Left renal pelvis (tissue), 4 donors: ENCODE measurements around the gene KCNMA1. TPM values are rescaled to one million over a fixed set of nuclear protein-coding genes. Genes with fewer than 3 reads are reported as not detected.

ENCODE experiments used
- DNase-seq, 4 donors: peaks; one replicate each; pipeline ENCODE4 v3.0.0-alpha.2; 2013; ENCODE audit warnings: low read depth in 4 of 4, low spot score in 3 of 4
- polyA plus RNA-seq, 4 donors: library from polyadenylated mRNA; unstranded; fragments of 120-200 nt; gene quantifications; one replicate each; pipeline ENCODE4 v1.2.1, GENCODE V29; 2013; ENCODE audit not compliant: insufficient read length in 4 of 4

Gene KCNMA1
- polyA plus RNA-seq, 4 donors = 3.3 to 4.9 (median 4.4) TPM

DNA sequence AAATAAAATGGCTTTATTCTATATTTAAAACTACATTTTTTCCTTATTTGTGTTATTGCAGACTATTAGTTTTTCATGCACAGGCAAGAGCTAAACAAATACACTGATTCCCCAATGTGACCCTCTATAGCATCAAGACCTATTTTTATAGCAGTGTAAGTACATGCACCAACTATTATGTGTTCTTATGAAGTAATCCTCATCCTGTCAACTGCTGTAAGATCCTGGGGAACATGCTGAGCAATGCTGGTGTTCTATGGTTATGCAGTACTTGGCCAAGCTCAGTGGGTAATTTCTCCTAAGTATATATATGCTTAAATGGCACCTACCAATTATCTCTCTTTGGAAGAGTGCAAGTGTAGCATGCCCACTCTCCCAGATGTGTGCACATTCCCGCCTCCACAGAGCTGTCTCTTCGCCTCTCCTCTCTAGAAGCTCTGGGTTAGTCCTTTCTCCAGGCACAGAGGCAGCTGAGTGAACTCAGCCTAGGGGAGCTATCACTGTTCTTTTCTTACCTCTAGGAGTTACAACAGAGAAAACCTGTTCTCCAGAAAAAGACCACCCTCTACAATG, 428.8 kb downstream of the KCNMA1 start:
- no peak for DNase-seq

DNA sequence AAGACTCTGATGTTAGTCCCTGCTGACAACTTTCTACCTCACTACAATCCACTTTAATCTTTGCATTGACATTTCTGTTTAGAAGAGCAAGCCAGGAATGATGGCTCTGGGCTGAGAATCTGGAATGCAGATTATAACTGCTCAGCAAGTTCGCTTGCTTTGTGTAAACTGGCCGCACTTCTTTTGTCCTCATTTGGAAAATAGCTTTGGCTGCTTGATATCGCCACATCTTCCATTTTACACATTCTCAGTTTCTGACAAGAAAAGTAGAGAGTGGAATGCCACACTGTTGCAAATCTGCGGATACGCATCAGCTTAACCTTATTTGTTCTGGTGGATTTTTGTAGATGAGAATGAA, 429.8 kb downstream of the KCNMA1 start:
- no peak for DNase-seq

DNA sequence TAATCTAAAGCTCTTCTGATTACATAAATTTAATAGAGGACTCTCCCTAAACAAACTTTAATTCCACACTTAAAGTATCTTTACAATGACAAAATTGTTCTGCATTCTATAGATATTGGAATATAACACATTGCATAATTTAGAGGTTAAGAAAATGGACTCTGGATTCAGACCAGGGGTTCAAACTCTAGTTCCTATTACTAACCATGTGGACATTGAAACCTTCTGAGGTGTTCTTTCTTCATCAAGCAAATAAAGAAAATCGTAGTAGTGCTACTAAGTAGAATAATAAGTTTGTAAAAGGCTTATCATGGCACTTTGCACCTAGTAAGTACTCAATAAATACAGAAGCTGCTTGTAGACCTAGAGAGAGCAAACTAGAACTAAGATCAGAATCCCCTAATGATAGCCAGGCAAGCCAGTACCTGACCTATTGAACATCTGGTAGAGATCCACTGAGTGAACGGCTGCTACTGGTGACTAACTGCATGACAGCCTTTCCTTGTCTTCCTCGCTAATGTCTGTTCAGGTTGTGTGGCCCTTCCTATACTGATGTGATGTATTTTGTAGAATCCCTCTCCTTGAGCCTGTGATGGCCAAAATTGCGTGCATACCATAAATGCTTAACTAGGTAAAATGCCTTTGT, 430.3 kb downstream of the KCNMA1 start:
- DNase-seq = no peak

DNA sequence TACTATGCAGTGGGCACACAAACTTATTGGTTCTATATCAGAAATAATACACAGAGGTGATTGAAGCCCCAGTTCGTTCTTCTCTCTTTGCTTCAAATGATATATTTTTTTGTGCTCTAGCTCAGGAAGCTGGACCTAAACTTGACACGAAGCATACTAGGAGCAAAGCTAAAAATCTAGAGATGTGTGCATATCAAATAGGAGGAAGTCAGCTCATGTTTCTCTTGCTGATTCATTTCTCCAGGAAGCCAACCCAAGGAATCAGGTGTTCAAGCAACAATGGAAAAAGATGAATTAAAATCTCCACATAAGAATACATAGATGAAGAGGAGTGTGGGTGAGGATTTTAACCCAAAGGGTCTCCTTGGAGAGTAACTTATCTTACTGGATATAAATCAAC, 432.5 kb downstream of the KCNMA1 start:
- DNase-seq = no peak

DNA sequence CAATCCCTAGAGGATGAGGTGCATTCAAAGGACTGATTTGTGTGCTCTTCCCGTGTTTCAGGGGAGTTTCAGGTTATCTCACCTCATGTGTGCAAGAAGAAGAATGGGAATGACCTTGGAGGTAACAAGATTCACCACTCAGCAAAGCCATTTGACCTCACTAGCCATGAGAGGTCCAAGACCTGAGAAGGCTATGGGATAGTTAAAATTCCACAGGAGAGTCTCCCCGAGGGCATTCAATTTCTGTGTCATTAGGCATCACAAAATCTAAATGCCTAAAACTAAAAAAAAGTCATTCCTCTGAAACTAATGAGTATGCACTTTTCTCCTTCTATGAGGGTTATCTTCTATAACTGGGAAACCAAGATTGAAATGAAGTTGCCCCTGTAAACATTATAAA, 433.4 kb downstream of the KCNMA1 start:
- DNase-seq = no peak

DNA sequence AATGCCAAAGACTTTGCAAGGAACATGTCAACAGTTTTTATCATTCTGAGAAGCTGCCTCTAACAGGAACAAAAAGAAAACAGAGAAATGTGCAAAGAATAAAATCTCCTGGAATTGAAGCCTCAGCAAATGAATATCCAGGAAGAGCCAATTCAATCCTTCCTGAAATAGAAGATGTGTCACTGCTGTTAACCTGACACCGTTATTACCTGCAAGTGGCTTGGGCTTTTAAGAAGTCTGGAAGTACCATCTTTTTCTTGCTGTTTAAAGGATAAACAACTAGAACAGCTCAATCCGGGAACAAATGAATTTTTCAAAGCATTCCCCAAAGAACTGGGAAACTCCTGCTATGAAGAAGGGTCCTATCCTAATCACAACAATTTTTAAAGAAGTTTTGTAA, 434.8 kb downstream of the KCNMA1 start:
- DNase-seq = no peak

DNA sequence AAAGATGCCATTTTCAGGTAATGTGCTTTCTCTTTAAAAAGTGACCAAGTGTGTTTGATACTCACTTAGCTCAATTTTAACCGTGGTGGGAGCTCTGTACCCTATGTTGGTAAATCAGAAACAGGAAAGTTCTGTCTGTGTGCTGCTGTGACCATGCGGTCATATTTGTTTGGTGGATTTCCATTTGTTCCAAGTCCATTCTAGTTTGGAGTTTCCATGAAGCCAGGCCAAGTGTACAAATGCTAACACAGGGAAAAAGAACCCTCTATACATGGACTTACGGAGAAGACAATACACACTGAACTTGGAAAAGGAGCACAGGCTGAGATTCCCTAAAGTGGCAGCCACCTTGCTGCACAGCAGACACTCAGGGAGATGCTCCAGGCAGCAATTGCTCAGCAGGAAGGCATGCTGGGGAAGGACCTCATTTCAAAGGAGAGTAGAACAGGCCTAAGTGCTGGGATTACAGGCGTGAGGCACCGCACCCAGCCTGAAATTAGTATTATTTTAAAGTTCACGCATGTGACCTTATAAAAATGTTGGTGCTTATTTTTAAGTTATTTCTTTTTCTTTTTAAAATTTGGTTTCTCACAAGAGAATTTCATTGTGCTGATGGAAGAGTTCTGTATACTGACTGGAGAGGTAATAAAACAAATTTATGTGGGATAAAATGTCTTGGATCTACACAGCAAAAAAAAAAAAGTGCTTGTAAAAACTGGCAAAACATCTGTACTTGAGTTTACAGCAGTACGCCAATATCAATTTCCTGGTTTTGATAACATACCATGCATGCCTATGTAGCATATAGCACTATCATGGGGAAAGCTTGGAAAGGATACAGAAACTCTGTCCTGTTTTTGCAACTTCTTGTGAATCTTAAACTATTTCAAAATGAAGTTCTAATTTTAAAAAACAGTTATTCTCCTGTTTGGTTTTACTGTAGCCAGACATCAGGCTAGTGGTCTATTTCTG, 436.2 kb downstream of the KCNMA1 start:
- DNase-seq = no peak

DNA sequence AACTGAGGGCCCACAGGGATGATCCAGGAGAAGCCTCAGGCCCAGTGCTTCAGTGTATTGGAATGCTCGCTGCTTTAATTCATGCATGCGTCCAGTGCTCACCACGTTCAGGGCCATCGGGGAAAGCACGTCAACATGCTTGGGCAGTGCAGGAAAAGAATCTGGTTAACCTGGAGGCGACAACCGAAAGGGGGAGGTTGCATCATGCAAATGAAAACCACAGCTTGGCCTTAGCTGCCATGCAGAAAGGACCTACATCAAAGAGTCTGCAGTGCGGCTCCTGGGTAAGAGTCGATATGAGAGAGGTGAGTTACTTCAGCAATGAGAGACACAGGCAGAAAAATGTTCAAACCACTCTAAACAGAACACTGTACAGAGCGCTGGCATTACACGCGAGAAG, 440.1 kb downstream of the KCNMA1 start:
- no peak for DNase-seq

DNA sequence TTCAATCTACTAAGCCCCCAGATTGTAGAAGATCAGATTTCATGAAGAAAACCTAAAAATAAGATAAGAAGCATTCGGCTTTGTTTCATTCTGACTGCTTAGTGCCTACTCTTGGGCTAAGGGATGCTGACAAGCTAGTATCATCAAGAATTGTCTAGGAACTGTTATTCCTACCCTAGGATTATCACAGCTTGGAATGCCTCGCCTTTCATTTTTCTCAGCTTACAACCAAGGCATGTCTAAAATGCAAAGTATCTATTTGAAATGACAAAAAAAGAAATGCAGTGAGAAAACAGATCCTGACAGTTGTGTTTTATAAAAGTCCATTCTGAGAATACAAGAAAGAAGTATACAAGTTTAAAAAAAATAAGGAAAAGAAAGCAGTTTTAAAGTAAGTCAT, 441.0 kb downstream of the KCNMA1 start:
- no peak for DNase-seq

DNA sequence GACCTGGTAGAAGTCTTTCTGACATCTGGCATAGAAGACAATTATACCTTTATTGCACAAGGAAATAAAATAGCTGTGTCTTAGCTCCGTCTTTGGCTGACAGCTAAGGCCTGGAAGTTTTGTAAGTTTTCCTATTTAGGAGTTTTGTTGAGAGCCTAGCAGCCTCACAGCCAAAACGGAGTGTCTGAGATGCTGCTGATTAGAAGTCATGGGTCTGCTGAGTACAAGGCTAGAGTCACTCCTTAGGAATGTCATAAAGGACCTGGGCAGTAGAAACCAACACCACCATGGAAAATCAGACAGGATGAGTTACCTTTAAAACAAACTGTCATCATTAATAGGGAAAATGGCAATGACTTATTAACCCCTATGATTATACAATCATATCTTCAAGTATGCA, 442.5 kb downstream of the KCNMA1 start:
- no peak for DNase-seq

DNA sequence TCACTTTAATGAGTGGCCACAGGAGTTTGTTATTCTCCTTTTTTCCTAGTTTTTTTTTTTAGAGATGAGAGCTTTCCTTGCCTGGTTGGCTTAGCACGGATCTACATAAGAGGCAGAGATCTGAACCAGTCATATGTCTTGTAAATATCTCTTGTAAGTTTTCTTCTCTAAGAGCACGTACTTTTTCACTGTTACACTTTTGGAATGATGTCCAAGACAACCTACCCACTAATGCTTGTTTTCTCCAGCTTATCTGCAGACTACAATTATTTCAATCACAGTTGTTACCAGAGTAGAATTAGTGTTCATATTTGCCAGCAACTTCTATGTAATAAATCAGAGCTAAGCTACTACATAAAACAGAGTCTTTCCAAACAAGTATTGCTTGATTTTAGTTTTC, 444.6 kb downstream of the KCNMA1 start:
- DNase-seq = no peak

DNA sequence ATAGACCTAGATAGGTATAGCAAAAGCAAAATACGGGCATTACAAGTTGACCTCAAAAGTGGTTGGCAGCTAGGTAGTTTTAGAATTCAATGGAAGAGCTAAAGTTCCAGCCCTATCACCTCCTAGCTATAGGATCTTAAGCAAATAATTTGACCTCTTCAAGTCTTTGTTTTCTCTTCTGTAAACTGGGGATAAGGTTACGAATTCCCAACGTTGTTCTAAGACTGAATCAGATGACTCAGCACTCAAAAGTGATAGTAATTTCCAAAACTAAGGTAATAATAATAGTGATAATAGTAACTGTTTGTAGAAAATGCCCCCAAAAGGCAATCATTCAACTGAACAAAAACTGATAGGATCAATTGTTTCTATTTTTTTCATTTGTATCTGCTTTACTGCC, 445.2 kb downstream of the KCNMA1 start:
- no peak for DNase-seq

DNA sequence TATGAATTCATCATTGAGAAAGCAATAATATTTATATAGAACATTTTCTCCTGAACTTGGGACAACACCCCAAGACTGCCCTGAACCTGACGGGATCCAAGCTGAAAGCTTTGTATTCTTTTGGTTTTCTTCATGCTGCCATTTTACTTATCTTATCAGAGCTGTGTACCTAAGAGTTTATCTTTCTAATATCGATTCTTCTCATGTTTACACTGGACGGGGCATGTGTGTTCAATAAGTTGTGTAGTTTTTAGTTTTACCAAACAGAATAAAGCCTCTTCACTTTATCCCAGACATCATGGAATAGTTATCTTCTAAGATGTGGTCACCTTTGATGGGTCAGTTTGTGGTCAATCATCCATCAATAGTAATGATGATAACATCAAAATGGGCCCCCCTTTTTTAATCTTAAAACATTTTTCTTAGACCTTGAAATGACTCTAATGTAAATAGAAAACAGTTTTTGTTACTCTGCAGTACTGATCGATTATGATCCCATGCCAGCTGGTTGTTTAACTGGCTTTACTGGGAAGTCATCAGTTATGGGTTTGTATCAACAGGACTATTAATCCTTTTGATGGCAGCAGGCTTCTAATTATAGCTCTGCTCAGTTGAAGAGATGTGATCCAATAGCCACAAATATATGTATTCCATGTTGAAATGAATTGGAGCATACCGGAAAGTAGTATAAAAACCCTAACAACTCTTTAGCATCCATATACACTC, 446.1 kb downstream of the KCNMA1 start:
- DNase-seq = no peak

DNA sequence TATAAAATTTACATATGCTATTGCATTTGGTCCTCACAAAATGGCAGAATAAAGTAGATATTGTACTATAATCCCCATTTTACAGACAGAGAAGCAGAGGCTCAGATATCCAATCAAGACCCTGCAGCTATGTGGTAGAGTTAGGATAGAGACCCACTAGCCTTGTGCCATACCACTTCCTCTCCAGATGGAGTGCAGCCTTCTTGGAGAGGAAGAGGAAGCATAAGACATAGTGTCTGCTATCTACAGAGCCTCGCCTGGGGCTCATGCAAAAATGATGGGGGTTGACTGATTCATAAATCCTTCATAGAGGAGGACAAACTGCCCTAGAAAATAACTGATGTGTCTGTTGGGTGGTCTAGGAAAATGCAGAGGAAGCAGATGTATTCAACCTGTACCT, 447.3 kb downstream of the KCNMA1 start:
- no peak for DNase-seq

DNA sequence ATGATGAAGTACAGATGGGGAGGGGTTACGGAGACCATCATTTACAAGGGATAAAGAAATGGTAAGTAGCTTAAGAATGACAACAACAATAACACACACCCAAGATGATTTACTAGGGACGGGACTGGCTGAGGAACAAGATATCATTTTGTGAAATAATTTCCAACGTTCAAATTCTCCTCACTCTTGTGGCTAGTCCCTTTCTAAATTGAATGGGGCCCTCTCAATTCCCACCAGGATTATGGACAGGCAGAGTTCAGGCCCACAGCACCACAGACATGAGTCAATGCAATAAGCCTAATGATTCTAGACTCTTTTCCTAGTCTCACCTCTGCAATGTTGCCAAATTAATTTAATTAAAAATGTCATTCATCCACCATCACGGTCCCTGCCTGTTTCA, 448.1 kb downstream of the KCNMA1 start:
- no peak for DNase-seq

DNA sequence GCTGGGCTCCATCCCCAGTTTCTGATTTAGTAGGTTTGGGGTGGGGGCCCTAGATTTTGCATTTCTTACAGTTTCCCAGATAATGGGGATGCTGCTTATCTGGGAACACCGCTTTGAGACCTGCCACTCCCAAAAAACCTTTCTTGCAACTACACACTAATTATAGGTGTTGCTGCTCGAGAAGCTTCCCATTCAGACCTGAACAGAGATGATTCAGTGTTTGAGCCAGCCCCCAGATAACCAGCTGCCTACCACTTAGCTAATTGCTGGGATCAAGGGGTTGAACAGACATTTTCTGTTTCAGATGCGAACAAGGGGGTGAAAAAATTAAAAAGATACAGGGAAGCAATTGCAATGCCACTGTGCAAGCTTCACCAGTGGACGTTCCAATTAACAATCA, 448.5 kb downstream of the KCNMA1 start:
- no peak for DNase-seq

DNA sequence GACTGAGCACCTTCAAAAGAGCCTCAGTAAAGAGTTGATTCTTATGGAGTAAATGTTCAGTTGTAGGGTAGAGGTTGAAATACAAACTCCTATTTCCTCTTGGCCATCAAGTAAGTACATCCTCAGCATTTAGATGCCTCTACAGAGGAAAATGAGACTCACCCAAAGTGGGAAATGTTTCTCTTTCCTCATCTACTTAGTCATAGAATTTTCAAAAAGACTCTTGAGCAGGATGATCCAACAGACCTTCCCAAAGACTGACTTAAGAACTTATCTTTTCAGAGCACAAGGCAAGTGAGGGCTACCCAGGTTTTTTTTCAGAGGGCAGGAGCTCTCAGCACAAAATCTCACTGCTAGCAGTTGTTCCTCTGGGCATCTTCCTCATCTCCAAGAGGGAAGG, 449.1 kb downstream of the KCNMA1 start:
- no peak for DNase-seq

DNA sequence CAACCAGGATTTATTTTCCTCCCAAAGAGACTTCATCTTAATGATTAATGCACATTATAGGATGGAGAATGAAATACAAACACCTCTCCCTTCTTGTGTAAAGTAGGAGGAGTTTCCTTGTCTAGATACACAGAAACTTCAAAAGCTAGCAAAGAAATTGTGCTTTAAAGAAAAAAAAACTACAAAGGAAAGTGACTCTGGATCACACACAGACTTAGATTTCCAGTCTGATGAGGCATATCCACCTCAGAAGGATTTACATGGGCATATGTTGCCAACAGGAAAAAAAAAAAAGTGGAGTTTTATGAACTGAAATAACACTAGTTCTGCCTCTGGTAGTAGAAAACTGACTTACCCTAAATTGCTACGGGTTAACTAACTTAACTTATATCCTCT, 449.6 kb downstream of the KCNMA1 start:
- DNase-seq = no peak

DNA sequence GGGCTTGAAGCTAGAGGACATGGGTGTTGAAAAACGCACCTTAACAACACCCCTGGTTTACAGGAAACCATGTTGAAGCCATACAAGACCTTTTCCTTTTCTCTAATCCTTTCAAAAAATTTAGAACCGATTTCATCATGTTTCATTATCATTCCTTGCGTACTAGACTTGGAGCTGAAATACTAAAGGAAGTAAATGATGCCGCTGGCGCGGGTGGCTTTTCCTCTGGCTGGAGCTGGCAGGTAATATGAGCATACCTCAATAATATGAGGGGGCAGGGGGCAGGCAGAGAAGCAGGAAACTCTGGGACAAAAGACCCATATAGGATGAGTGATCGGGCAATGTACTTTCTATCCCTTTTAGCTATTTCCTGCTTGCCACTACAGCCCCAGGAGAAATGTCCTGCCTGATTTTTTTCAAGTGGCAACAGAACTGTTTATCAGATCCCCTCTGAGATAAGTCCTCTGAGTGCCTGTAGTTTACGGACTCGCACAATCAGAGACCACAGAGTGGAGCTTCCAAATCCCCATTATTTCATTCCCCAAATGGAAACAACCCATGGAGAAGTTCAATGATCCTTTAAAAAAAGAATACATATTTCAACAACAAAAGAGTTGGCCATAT, 450.1 kb downstream of the KCNMA1 start:
- DNase-seq = no peak

DNA sequence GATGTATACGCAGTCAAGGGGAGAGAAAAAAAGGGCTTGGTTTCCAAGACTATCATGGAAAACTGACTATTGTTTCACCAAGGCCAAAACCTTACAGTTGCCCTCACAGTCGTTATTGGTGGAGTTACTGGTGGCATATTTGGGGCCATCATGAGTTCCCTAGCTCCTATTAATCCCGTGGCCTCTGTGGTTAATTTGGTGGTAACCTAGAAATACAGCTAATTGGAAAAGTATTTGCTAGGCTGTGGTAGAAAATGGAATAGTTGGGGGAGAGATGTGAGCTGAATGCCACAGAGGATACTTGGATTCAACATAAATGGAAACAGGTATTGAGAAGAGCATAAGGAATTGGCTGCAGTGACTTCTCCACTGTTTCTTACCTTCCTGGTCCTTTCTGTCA, 450.7 kb downstream of the KCNMA1 start:
- DNase-seq = no peak

DNA sequence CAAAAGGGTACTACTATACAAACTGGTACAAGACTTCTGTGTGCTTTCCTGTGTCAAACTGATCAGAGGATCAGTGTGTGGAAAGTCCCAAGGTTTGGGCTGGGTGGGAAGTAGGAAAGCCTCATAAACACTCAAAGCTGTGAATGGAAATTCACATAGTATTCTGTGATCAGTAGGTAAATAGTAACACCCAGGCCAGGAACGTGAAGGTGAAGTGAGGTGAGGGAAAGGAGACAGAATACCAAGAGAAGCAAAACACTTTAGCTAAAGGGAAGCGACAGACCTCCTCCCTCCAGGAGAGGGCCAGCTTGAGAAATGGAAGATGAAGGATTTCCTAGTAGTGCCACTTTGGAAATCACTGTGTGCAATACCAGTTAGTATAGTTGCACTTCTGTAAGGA, 451.9 kb downstream of the KCNMA1 start:
- DNase-seq = no peak
